HPDE6-E6E7 (cell line): ENCODE measurements around the gene PPL.

Source experiments
- DNase-seq: peaks from one replicate; pipeline ENCODE4 v3.0.0; 2011; ENCODE audit warnings: missing footprints; ENCODE audit errors: extremely low spot score

Gene PPL

GRCh38 chr16:4864728-4865127, 72.2 kb downstream of the PPL start:
- no peak for DNase-seq

GRCh38 chr16:4862639-4863038, 74.3 kb downstream of the PPL start:
- DNase-seq: no peak

GRCh38 chr16:4860727-4861342, 76.1 kb downstream of the PPL start:
- no peak for DNase-seq

- peak; percentile 44 for DNase-seq
These were observed 77.1 kb downstream of the PPL start for GRCh38 chr16:4859900-4860255.

GRCh38 chr16:4859190-4859899, 77.6 kb downstream of the PPL start:
- no peak for DNase-seq

- DNase-seq: no peak
These were observed 81.1 kb downstream of the PPL start for GRCh38 chr16:4855804-4856203.

- no peak for DNase-seq
These were observed 81.6 kb downstream of the PPL start for GRCh38 chr16:4855371-4855770.

GRCh38 chr16:4852221-4852872, 84.6 kb downstream of the PPL start:
- peak; percentile 56 for DNase-seq

GRCh38 chr16:4850211-4850610, 86.7 kb downstream of the PPL start:
- DNase-seq: no peak

- peak; percentile 67 for DNase-seq
These were observed 89.0 kb downstream of the PPL start for GRCh38 chr16:4847774-4848587.

GRCh38 chr16:4846901-4847773, 89.8 kb downstream of the PPL start, which contains the start of the genes GLYR1 and UBN1:
TSS of gene GLYR1 (minus strand) at chr16:4847288. CDS start at chr16:4847265, 23 bp downstream.
TSS of gene UBN1 (plus strand) at chr16:4847481. CDS start at chr16:4852918, 5,437 bp downstream.
- DNase-seq: peak; percentile 94

GRCh38 chr16:4846503-4846900, 90.4 kb downstream of the PPL start:
- peak; percentile 34 for DNase-seq

- DNase-seq: no peak
These were observed 96.0 kb downstream of the PPL start for GRCh38 chr16:4840984-4841383.

GRCh38 chr16:4839942-4840341, 97.0 kb downstream of the PPL start:
- no peak for DNase-seq

- no peak for DNase-seq
These were observed 99.0 kb downstream of the PPL start for GRCh38 chr16:4837733-4838501.

- no peak for DNase-seq
These were observed 100.2 kb downstream of the PPL start for GRCh38 chr16:4836727-4837126.

- DNase-seq: no peak
These were observed 103.4 kb downstream of the PPL start for GRCh38 chr16:4833584-4833983.

- no peak for DNase-seq
These were observed 104.1 kb downstream of the PPL start for GRCh38 chr16:4832698-4833343.
